Astrocyte of the spinal cord (primary cell): Measurements from ENCODE around the gene CPA4.

Experiments used
- DNase-seq: peaks from one replicate; pipeline ENCODE4 v3.0.0; 2011; ENCODE audit warnings: low read depth, low spot score
- H3K4me3 ChIP-seq: 2 replicates; pipeline ENCODE4 v1.5.1; 2011; ENCODE audit warnings: low read depth, mild to moderate bottlenecking, low read length, moderate library complexity
- in situ Hi-C: cut with HindIII; loops from 2 replicates; pipeline ENCODE4 v1.10.0; 2017; ENCODE audit warnings: low sequenced_read_pairs
- TF ChIP-seq, protein P1 (sequence below): IDR thresholded peaks from 2 replicates; pipeline ENCODE4 v1.5.1; 2012; ENCODE audit warnings: low read depth, mild to moderate bottlenecking, low read length, inconsistent platforms

The CPA4 gene

DNA sequence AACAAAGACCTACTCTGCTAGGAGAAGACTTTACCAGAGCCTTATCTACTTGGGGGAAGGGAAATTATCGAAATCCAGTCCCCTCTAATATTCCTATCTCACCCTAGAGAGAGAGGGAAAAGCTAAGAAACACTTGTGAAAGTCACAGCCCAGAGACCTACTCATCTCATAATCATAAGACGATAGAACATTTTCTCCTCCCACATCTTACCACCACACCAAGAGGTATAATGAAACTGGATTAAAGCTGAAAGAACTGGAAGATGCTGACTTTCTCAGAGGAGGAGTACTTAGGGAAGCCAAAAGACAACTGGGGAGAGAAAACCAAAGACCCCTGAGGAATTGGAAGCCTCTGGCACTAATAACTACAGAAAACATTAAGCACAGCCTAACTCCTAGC, 40.9 kb downstream of the CPA4 start:
- in situ Hi-C loops: no loop called here
- DNase-seq: no peak
- no peak overlapping the region for H3K4me3 ChIP-seq
- TF ChIP-seq, protein P1, sequence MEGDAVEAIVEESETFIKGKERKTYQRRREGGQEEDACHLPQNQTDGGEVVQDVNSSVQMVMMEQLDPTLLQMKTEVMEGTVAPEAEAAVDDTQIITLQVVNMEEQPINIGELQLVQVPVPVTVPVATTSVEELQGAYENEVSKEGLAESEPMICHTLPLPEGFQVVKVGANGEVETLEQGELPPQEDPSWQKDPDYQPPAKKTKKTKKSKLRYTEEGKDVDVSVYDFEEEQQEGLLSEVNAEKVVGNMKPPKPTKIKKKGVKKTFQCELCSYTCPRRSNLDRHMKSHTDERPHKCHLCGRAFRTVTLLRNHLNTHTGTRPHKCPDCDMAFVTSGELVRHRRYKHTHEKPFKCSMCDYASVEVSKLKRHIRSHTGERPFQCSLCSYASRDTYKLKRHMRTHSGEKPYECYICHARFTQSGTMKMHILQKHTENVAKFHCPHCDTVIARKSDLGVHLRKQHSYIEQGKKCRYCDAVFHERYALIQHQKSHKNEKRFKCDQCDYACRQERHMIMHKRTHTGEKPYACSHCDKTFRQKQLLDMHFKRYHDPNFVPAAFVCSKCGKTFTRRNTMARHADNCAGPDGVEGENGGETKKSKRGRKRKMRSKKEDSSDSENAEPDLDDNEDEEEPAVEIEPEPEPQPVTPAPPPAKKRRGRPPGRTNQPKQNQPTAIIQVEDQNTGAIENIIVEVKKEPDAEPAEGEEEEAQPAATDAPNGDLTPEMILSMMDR: no peak

DNA sequence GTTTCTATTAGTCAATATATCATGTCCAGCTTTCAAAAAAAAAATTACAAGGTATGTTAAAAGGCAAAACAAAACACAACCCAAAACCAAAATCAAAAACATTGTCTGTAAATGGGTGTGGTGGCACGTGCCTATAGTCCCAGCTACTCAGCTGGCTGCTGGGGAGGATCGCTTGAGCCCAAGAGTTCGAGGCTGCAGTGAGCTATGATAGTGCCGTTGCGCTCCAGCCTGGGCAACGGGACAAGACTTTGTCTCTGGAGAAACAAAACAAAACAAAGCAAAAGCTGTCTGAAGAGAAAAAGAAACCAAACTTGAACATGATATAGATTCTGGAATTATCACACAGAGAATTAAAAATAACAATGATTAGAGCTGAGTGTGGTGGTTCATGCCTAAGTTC, 41.3 kb downstream of the CPA4 start:
- TF ChIP-seq, protein P1: no peak
- DNase-seq: peak; percentile 35
- no peak overlapping the region for H3K4me3 ChIP-seq
- in situ Hi-C loops: no loop called here

DNA sequence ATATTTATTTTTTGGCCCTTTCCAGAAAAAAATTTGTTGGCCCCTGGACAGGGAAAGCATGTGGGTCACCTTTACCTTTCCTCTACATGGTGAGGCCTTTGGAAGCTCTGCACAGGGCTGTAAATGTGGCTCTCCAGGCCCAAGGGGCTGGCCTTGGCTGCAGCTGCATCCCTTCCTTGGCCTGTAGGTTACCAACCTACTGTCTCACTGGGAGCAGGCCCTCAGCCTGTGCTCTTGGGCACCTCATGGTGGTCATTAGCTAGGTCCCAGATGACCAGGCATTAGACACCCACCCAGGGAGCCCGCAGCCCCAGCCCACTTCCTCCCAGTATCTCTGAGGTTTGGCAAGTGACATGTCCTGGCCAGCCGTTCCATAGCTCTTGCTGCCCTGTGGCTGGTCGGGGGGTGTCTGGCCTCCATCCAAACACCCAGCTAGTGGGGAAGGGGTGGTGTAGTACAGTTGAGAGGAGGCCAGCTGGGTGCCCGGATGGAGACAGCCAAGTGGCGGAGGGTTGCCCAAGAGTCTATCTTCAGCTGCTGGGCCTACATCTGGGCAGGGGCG, 44.5 kb downstream of the CPA4 start:
- no peak overlapping the region for H3K4me3 ChIP-seq
- in situ Hi-C loops: no loop called here
- TF ChIP-seq, protein P1: no peak
- no peak for DNase-seq

DNA sequence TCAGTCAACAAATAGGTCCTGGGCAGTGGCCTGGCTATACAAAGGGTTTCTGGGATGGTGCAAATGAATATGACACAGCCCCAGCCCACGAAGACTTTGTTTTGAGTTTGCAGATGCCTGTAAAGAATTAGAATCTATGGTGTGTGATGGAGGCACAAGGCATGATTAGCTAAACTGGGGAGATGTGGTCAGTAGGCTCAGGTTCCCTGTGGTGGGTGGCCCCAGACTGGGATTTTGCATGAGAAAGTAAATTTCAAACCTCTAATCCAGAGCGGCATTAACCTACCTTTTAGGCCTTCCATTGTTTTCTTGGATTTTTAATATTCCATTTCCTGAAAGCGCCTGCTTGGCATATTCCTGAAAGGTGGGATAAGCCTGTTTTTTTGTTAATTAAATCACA, 45.3 kb downstream of the CPA4 start:
- in situ Hi-C loops: no loop called here
- TF ChIP-seq, protein P1: no peak
- no peak for DNase-seq

DNA sequence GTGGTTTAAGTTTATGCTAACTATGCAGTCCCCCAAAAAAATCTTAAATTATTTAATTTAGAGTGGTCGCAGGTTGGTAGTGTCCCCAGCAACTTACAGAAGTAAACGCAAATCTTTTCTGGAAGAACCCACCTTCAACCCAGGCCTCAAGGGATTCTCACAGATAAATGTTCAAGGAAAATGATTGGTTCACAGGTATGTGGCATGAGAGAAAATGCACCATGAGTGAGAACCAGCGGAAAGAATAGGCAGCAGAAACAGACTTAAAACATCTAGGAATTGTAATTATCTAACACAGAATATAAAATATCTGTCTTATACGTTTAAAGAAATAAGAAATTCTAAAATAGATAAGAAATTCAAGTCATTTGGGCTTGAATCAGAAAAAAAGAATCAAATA, 48.9 kb downstream of the CPA4 start:
- in situ Hi-C loops: no loop called here
- TF ChIP-seq, protein P1: no peak
- no peak for DNase-seq
- H3K4me3 ChIP-seq: no peak overlapping the region

More for the DNA sequence above, 45.3 kb downstream of the CPA4 start:
- no peak overlapping the region for H3K4me3 ChIP-seq

DNA sequence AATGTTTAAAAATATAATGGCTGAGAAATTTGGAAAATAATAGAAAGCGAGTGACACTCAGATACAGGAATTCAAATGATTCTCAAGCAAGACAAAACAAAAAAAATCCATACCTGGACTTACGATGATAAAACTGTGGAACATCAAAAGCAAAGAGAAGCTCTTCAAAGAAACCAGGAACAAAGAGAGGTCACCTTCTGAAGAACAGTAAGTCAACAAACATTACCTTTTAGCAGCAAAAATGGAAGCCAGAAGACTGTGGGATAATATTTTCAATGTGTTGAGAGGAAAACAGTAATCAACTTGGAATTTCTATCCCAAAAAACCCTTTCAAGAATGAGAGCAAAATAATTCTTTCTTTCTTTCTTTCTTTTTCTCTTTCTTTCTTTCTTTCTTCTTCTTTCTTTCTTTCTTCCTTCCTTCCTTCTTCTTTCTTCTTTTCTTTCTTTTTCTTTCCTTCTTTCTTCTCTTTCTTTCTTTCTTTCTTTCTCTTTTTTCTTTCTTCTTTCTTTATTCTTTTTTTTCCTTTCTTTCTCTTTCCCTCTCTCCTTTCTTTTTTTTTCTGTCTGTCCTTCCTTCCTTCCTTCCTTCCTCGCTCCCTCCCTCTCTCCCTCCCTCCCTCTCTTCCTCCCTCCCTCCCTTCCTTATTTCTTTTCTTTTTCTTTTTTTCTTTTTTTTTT, 49.9 kb downstream of the CPA4 start:
- TF ChIP-seq, protein P1: no peak
- H3K4me3 ChIP-seq: no peak overlapping the region
- no peak for DNase-seq
- in situ Hi-C loops: no loop called here
